Peyer's patch (tissue), 4 donors: ENCODE results near the gene DMKN.

Source experiments
- CTCF ChIP-seq, 6 experiments: fragments of 450-650 bp in 4 of 6; fragments of 200-600 bp in 2 of 6; sonication (generic) in 1 of 6; IDR thresholded peaks; one replicate each; pipeline ENCODE4 v1.5.1; 2017 to 2019; ENCODE audit warnings: antibody characterized with exemption in 6 of 6, mild to moderate bottlenecking in 3 of 6, moderate library complexity in 1 of 6
- POLR2A ChIP-seq, 2 donors: fragments of 450-650 bp; IDR thresholded peaks; one replicate each; pipeline ENCODE4 v1.5.1; 2017; ENCODE audit warnings: antibody characterized with exemption in 2 of 2, mild to moderate bottlenecking in 2 of 2, moderate library complexity in 2 of 2

GRCh38 chr19:35559281-35559659, 45.8 kb upstream of the DMKN start:
- TF ChIP-seq POLR2A (IDR thresholded peaks at IDR 0.05), result no peak
- TF ChIP-seq CTCF (IDR thresholded peaks at IDR 0.05), result no peak
